OCI-LY7 (cell line): ENCODE results near the gene SLC29A2. TPM values are rescaled to one million over a fixed set of nuclear protein-coding genes. Genes with fewer than 3 reads are reported as not detected.
"Not testable (repeated sequence)": the region's sequence is repeated elsewhere in the genome, so short reads cannot be mapped to it uniquely, and the experiment has no call there.

Source experiments
- BruUV-seq: library from RNA; stranded (reverse); fragments of 400-500 nt; replicated peaks from 2 replicates; lab custom pipeline; 2021; lab: Mats Ljungman, UMichigan
- CTCF ChIA-PET: fragments of 300-600 bp; sonication (Branson Sonifier 250); formaldehyde crosslinking; loops from one replicate; lab custom pipeline; 2022; ENCODE audit warnings: antibody characterized with exemption; ENCODE audit not compliant: unreplicated experiment; lab: Charles Lee
- POLR2A ChIA-PET: fragments of 300-600 bp; sonication (Branson Sonifier 250); formaldehyde crosslinking; loops from one replicate; lab custom pipeline; 2022; ENCODE audit warnings: antibody characterized with exemption; lab: Charles Lee
- DNase-seq: peaks from one replicate; pipeline ENCODE4 v3.0.0-alpha.2; 2015; ENCODE audit warnings: low spot score
- H2AFZ ChIP-seq: fragments of 200-600 bp; sonication (generic), shearing (Covaris generic); 2 replicates; pipeline ENCODE4 v1.6.1; 2014; ENCODE audit warnings: mild to moderate bottlenecking, antibody characterized with exemption, low read length, moderate library complexity
- H3K27ac ChIP-seq: fragments of 200-600 bp; sonication (generic); 2 replicates; pipeline ENCODE4 v1.5.1; 2014; ENCODE audit warnings: mixed run types, low read depth, mild to moderate bottlenecking, moderate library complexity, low read length, inconsistent platforms; ENCODE audit not compliant: poor library complexity, severe bottlenecking
- H3K36me3 ChIP-seq: fragments of 200-600 bp; sonication (generic); 2 replicates; pipeline ENCODE4 v1.6.1; 2014; ENCODE audit warnings: mild to moderate bottlenecking, antibody characterized with exemption, low read length, moderate library complexity, mixed read lengths; ENCODE audit not compliant: insufficient read depth
- H3K4me1 ChIP-seq: fragments of 200-600 bp; sonication (generic); 2 replicates; pipeline ENCODE4 v1.5.1; 2014; ENCODE audit warnings: mild to moderate bottlenecking, low read length; ENCODE audit not compliant: insufficient read depth, poor library complexity, severe bottlenecking
- H3K4me2 ChIP-seq: fragments of 200-600 bp; sonication (generic); 2 replicates; pipeline ENCODE4 v1.6.1; 2014; ENCODE audit warnings: mild to moderate bottlenecking, low read length
- H3K4me3 ChIP-seq: fragments of 200-600 bp; sonication (generic); 2 replicates; pipeline ENCODE4 v1.5.1; 2014; ENCODE audit warnings: mild to moderate bottlenecking, low read depth, low read length; ENCODE audit not compliant: poor library complexity, severe bottlenecking
- H3K79me2 ChIP-seq: fragments of 200-600 bp; sonication (generic); 2 replicates; pipeline ENCODE4 v1.6.1; 2016; ENCODE audit warnings: low read depth, mild to moderate bottlenecking, low read length, moderate library complexity, mixed read lengths; ENCODE audit not compliant: insufficient read depth
- H3K9me2 ChIP-seq: fragments of 200-600 bp; sonication (generic); 2 replicates; pipeline ENCODE4 v1.6.1; 2016; ENCODE audit warnings: mild to moderate bottlenecking, low read length, mixed read lengths; ENCODE audit not compliant: insufficient read depth
- H3K9me3 ChIP-seq: fragments of 200-600 bp; sonication (generic); 2 replicates; pipeline ENCODE4 v1.6.1; 2014; ENCODE audit warnings: mild to moderate bottlenecking, mixed run types, low read length, mixed read lengths
- H4K20me1 ChIP-seq: fragments of 200-600 bp; sonication (generic); 2 replicates; pipeline ENCODE4 v1.6.1; 2014; ENCODE audit warnings: mild to moderate bottlenecking, antibody characterized with exemption, low read length, moderate library complexity, mixed read lengths; ENCODE audit not compliant: insufficient read depth
- EZH2phosphoT487 ChIP-seq: fragments of 200-600 bp; sonication (generic); IDR thresholded peaks from 2 replicates; pipeline ENCODE4 v1.6.1; 2018; ENCODE audit warnings: low read depth, borderline replicate concordance, mild to moderate bottlenecking, mixed run types, antibody characterized with exemption, low read length, moderate library complexity, mixed read lengths
- intact Hi-C: fragments of 100-400 bp; cut with micrococcal nuclease; formaldehyde crosslinking; loops from one replicate; pipeline ENCODE4 v1.10.0; 2022; ENCODE audit not compliant: unreplicated experiment
- total RNA-seq, 2 experiments: library from RNA; depleted of rRNA in 1 of 2; stranded (reverse); fragments of >200 nt in 1 of 2; shearing (Covaris generic) in 1 of 2; gene quantifications; 2 replicates each; pipeline ENCODE4 v1.2.3, GENCODE V29; 2014 to 2022
- TF ChIP-seq, protein P1 (sequence below): fragments of 200-600 bp; sonication (generic); conservative IDR thresholded peaks from 2 replicates; pipeline ENCODE4 v1.5.1; 2014; ENCODE audit warnings: mild to moderate bottlenecking, antibody characterized with exemption, low read length, moderate library complexity, mixed read lengths

The SLC29A2 gene
- total RNA-seq, 2 experiments from 2014 or later = 33.6 to 56.4 TPM

DNA sequence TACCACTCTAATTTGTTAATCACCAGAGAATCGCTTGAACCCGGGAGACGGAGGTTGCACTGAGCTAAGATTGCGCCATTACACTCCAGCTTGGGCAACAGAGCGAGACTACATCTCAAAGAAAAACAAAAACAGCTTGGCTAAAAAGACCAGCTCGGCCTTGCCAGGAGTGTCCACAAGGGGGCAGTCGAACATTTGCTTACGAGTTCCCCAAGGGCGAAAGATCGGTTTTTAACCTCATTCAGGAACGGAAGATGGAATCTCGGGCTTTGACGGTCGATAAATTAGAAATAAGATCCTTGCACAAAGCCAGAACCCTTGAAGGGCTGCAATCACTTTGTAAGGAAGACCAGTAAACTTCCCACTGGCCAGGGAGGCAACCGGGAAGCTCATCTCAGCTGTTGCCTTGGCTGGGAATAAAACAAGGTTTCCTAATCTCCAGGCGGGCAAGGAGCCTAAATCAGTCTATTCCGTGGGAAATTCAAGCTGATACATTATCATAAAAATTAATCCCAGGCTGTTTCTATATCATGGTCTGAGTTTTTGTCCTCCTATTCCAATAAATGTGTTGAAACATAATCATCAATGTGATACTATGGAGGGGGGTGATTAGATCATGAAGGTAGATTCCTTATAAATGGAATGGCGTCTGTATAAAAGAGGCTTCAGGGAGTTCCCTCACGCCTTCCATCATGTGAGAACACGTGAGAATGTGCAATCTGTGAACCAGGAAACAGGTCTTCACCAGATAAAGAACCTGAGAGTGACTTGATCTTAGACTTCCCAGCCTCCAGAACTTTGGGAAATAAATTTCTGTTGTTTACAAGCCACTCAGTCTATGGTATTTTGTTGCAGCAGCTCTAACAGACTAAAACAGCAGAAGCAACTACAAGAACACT is 14.9 kb upstream of the SLC29A2 start:
- BruUV-seq = no TSS peak
- H4K20me1 ChIP-seq = no peaks in the 10 kb centered on the region
- H3K36me3 ChIP-seq = no peaks in the 10 kb centered on the region
- H3K79me2 ChIP-seq = no peaks in the 10 kb centered on the region
- H3K27ac ChIP-seq = no peak overlapping the region
- POLR2A ChIA-PET = interaction anchor here (0.6 to 1.4 kb wide), 6 partner anchors 9 to 619 kb away, joined by 3 to 8 read pairs (median 4); partner anchors contain the start of genes MRPL11 and SLC29A2
- intact Hi-C loops = loop anchor here (1.0 to 2.0 kb wide), 3 partner anchors 14 to 44 kb away; no protein-coding TSS in a partner anchor
- H3K4me3 ChIP-seq = peak overlapping the region; percentile 42
- H3K4me1 ChIP-seq = peaks cover 24% of the 10 kb centered on the region
- H3K9me3 ChIP-seq = no peaks in the 10 kb centered on the region
- peak overlapping the region; percentile 89 for H2AFZ ChIP-seq
- DNase-seq = peak; percentile 91
- TF ChIP-seq EZH2phosphoT487 = no peak
- TF ChIP-seq, protein P1, sequence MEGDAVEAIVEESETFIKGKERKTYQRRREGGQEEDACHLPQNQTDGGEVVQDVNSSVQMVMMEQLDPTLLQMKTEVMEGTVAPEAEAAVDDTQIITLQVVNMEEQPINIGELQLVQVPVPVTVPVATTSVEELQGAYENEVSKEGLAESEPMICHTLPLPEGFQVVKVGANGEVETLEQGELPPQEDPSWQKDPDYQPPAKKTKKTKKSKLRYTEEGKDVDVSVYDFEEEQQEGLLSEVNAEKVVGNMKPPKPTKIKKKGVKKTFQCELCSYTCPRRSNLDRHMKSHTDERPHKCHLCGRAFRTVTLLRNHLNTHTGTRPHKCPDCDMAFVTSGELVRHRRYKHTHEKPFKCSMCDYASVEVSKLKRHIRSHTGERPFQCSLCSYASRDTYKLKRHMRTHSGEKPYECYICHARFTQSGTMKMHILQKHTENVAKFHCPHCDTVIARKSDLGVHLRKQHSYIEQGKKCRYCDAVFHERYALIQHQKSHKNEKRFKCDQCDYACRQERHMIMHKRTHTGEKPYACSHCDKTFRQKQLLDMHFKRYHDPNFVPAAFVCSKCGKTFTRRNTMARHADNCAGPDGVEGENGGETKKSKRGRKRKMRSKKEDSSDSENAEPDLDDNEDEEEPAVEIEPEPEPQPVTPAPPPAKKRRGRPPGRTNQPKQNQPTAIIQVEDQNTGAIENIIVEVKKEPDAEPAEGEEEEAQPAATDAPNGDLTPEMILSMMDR = peak; percentile 97
- no peaks in the 10 kb centered on the region for H3K9me2 ChIP-seq
- CTCF ChIA-PET = interaction anchor here (0.8 to 1.5 kb wide), 6 partner anchors 10 to 74 kb away, joined by 3 to 7 read pairs (median 4); partner anchors contain the start of genes MRPL11 and SLC29A2
- peak overlapping the region; percentile 67 for H3K4me2 ChIP-seq

DNA sequence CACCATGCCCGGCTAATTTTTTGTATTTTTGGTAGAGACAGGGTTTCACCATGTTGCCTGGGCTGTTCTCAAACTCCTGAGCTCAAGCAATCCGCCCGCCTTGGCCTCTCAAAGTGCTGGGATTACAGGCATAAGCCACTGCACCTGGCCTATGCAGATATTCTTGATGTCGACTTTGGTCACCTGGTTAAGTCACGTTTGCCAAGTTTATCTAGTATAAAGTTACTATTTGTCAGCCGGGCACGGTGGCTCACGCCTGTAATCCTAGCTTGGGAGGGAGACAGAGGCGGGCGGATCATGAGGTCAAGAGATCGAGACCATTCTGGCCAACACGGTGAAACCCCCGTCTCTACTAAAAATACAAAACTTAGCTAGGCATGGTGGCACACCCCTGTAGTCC is 12.8 kb upstream of the SLC29A2 start:
- H2AFZ ChIP-seq, CTCF ChIA-PET, DNase-seq, H3K36me3 ChIP-seq, H3K9me3 ChIP-seq, H3K4me2 ChIP-seq, BruUV-seq, H3K9me2 ChIP-seq, H3K79me2 ChIP-seq, intact Hi-C loops, H4K20me1 ChIP-seq, H3K4me3 ChIP-seq, H3K27ac ChIP-seq: not testable (repeated sequence)
- POLR2A ChIA-PET = interaction anchor here (1.1 kb wide), 1 partner anchor 11 kb away, joined by 3 read pairs; no protein-coding TSS in a partner anchor
- peaks cover 20% of the 10 kb centered on the region for H3K4me1 ChIP-seq

DNA sequence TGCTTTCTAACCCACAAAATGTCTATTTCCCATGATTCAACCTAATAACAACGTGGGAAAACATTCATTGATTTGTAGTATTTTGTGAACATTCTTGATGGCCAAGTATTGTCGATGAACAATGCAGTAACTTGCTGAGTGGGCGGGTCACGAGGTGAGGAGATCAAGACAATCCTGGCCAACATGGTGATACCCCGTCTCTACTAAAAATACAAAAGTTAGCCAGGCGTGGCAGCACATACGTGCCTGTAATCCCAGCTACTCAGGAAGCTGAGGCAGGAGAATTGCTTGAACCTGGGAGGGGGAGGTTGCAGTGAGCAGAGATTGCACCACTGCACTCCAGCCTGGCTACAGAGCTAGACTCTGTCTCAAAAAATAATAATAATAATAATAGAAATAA is 8.7 kb upstream of the SLC29A2 start:
- POLR2A ChIA-PET = interaction anchor here (0.6 to 0.8 kb wide), 4 partner anchors 9 to 447 kb away, joined by 3 read pairs; no protein-coding TSS in a partner anchor
- DNase-seq, H3K9me2 ChIP-seq, H2AFZ ChIP-seq, H3K4me3 ChIP-seq, H3K27ac ChIP-seq, H4K20me1 ChIP-seq, H3K9me3 ChIP-seq, H3K36me3 ChIP-seq, intact Hi-C loops, H3K79me2 ChIP-seq, BruUV-seq, CTCF ChIA-PET, H3K4me1 ChIP-seq: not testable (repeated sequence)
- peak overlapping the region; percentile 17; the same call in 1 of the 2 replicates for H3K4me2 ChIP-seq

DNA sequence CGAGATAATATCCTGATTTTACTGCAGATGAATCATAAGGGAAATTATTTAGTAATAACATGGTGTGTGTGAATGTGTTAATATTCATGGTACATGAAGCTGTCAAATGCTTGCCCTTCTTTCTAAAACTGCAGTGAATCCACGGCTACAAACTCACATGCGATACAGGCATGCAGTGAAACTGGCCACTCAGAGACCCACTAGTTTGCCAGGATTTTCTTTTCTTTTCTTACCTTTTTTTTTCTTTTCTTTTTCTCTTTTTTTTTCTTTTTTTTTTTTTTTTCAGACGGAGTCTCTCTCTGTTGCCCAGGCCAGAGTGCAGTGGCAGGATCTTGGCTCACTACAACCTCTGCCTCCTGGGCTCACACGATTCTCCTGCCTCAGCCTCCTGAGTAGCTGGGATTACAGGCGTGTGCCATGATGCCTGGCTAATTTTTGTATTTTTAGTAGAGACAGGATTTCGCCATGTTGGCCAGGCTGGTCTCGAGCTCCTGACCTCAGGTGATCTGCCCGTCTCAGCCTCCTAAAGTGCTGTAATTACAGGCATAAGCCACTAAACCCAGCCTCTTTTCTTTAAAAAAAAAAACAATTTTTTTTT is 2.2 kb upstream of the SLC29A2 start:
- peaks cover 16% of the 10 kb centered on the region for H3K36me3 ChIP-seq
- H3K9me2 ChIP-seq, CTCF ChIA-PET, H4K20me1 ChIP-seq, DNase-seq, H3K27ac ChIP-seq, H3K4me3 ChIP-seq, H3K4me2 ChIP-seq, BruUV-seq, H3K9me3 ChIP-seq: not testable (repeated sequence)
- POLR2A ChIA-PET = interaction anchor here (0.6 to 1.3 kb wide), 2 partner anchors 11 to 225 kb away, joined by 3 to 4 read pairs; no protein-coding TSS in a partner anchor
- peak overlapping the region; percentile 23; the same call in 1 of the 2 replicates for H2AFZ ChIP-seq
- peaks cover 17% of the 10 kb centered on the region for H3K79me2 ChIP-seq
- peaks cover 22% of the 10 kb centered on the region for H3K4me1 ChIP-seq
- intact Hi-C loops = loop anchor here (2.0 kb wide), 1 partner anchor 13 kb away; no protein-coding TSS in a partner anchor
